SH-SY5Y (cell line): Measurements from ENCODE around the gene DCAF15.

Experiments
- GATA2 ChIP-seq: IDR thresholded peaks from 2 replicates; pipeline ENCODE4 v1.6.1; 2011; ENCODE audit warnings: mild to moderate bottlenecking, low read depth, low read length
- GATA3 ChIP-seq: IDR thresholded peaks from 2 replicates; pipeline ENCODE4 v1.6.1; 2011; ENCODE audit warnings: low read depth, mild to moderate bottlenecking, low read length, moderate library complexity

- no peak for TF ChIP-seq GATA3
- TF ChIP-seq GATA2: no peak
Observed at GRCh38 chr19:13996928-13997630, 44.8 kb downstream of the DCAF15 start.
